HG03097 (cell line): ENCODE data around the gene DPPA3.
"Not testable (repeated sequence)": the region's sequence is repeated elsewhere in the genome, so short reads cannot be mapped to it uniquely, and the experiment has no call there.

ENCODE experiments used
- ATAC-seq: cut with Tn5 transposase; IDR thresholded peaks from one replicate; pipeline ENCODE4 v1.9.1; 2021; ENCODE audit not compliant: unreplicated experiment, low FRiP score

The DPPA3 gene

DNA sequence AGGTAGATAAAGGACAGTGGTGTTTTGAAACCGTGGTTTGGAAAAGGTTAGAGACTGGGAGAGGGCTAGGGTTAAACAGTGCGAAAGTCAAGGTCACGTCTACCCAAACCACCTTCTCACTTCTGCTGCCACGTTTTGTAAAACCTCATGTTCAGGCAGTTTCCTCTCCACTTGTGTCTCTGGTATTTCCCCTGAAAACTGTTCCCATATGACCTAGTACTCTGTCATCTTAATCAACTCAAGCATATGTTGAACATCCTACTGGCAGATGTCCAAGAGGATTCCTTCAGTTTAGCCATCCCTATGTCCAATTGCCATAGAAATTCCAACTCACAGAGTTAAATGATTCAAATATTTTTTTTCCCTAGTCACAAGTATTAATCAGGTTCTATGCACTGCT is 18.5 kb downstream of the DPPA3 start:
- ATAC-seq, result no peak

DNA sequence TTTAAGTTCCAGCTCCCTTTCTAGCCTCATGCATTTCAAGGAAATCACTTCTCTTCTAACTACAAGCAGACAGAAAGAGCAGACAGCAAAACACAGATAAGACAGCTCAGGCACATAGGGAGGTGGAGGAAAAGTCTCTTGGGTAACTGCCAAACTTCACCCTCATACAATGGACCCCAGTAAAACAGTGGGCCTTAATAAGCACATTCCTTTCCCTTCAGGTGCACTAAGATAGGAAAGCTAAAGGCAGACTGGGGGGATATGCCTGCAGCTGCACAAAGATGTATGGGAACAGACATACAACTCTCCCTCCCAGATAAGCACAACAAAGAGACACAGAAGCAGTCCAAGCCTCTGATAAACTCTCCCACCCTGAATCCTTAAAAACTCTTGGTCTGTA is 19.8 kb downstream of the DPPA3 start:
- not testable (repeated sequence) for ATAC-seq

GRCh38 chr12:7731486-7731885 is 20.3 kb downstream of the DPPA3 start:
- no peak for ATAC-seq

DNA sequence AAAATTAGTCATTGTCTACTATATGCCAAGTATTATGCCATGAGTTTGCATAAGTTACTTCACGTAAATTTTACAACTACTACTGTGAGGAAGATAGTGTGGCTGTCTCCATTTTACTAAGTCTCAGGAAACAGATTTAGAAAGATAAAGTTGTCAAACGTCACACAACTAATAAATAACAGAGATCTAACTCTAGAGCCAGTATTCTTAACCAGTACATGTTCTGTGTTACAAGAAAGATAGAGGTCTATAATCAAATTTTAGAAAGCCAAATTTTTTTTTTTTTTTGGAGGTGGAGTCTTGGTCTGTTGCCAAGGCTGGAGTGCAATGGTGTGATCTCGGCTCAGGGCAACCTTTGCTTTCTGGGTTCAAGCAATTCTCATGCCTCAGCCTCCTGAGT is 21.8 kb downstream of the DPPA3 start:
- no peak for ATAC-seq

DNA sequence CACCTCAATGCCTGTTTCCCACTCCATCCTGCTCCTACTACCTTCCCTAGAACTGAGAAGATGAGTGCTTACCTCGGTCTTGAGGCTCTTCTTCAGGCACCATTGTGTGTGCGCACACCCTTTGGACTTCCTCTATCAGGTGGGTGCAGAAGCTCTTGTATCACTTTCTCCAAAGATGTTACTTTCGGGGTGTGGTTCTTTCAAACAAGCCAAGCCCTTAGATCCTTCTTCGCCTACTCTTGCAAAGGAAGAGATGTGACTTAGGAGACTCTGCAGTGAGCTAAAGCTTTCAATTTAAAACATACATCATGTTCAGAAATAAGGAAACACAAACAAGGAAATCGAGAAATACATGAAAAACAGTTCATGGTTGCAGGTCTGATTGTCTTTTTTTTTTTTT is 36.0 kb downstream of the DPPA3 start, which contains the start of gene CLEC4C:
TSS of gene CLEC4C (minus strand) at position 130 of the 400 bp plus-strand sequence. CDS start at position 103, 27 bp downstream.
- no peak for ATAC-seq

- no peak for ATAC-seq
These were observed 37.6 kb downstream of the DPPA3 start for GRCh38 chr12:7748852-7749251.

DNA sequence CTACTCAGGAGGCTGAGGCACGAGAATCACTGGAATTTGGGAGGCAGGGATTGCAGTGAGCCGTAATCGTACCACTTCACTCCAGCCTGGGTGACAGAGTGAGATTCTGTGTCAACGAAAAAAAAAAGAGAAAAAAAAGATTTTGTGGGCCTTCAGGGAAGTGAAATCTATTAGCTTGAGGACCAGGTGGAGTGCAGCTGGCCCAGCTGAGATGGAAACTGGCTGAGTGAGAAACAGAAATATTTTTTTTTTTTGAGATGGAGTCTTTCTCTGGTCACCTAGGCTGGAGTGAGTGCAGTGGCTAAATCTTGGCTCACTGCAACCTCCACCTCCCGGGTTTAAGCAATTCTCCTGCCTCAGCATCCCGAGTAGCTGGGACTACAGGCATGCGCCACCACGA is 38.2 kb downstream of the DPPA3 start:
- ATAC-seq, result no peak

GRCh38 chr12:7750350-7750749 is 39.1 kb downstream of the DPPA3 start:
- no peak for ATAC-seq

- ATAC-seq, result no peak
These were observed 40.2 kb downstream of the DPPA3 start for GRCh38 chr12:7751394-7751793.

DNA sequence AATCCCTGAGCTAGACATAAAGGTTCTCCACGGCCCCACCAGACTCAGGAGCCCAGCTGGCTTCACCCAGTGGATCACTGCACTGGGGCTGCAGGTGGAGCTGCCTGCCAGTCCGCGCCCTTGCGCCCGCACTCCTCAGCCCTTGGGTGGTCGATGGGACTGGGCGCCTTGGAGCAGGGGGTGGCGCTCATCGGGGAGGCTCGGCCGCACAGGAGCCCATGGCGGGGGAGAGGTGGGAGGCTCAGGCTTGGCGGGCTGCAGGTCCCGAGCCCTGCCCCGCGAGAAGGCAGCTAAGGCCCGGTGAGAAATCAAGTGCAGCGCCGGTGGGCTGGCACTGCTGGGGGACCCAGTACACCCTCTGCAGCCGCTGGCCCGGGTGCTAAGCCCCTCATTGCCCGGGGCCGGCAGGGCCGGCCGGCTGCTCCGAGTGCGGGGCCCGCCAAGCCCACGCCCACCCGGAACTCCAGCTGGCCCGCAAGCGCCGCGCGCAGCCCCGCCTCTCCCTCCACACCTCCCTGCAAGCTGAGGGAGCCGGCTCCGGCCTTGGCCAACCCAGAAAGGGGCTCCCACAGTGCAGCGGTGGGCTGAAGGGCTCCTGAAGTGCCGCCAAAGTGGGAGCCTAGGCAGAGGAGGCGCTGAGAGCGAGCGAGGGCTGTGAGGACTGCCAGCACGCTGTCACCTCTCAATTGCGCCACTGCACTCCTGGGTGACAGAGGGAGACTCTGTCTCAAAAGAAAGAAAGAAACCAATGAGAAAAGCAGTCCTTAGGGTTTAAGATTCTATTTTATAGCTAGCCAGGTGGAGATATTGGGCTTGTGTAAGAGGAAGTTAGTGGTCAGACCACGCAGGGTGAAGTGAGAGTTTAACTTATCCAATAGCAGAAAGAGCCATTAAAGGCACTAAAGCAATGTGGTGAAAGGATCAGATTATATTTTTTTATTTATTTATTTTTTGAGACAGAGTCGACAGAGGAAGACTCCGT is 41.0 kb downstream of the DPPA3 start:
- ATAC-seq, result not testable (repeated sequence)

- not testable (repeated sequence) for ATAC-seq
These were observed 44.4 kb downstream of the DPPA3 start for GRCh38 chr12:7755668-7756067.

GRCh38 chr12:7756993-7757392 is 45.8 kb downstream of the DPPA3 start:
- no peak for ATAC-seq

DNA sequence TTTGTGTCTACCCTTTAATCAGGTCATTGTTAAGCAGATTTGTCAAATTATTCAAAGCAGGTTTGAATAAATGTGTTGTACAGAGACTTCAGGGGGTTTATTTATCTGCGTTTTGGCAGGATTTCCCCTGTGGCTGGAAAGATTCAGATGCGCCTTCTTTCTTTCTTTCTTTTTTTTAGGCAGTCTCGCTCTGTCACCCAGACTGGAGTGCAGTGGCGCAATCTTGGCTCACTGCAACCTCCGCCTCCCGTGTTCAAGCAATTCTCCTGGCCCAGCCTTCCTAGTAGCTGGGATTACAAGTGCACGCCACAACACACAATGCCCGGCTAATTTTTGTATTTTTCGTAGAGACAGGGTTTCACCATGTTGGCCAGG is 47.5 kb downstream of the DPPA3 start:
- no peak for ATAC-seq
